ENCODE data around the gene TRAPPC3.
"Not testable (repeated sequence)": the region's sequence is repeated elsewhere in the genome, so short reads cannot be mapped to it uniquely, and the experiment has no call there.

The TRAPPC3 gene

DNA sequence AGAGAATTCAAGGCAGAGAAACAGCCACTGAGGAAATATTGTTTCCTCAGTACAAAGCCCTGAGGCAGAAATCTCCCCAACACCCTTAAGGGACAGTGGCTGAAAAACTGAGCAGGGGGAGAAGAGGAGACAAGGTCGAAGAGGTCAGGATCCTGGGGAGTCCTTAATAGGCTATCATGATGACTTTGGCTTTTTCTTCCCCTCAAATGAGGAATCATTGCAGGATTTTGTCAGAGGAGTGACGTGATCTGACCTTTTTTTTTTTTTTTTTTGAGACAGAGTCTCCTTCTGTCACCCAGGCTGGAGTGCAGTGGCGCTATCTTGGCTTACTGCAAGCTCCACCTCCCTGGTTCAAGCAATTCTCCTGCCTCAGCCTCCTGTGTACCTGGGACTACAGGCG lies 16.9 kb upstream of the TRAPPC3 start:
- Histone ChIP-seq H3K4me3 (no peak overlapping the region), H3K4me2 (no peak overlapping the region), H3K36me3 (peaks cover 78% of the 10 kb centered on the region), H4K20me1 (peaks cover 100% of the 10 kb centered on the region), H3K9ac (no peak overlapping the region), H3K9me3 (no peaks in the 10 kb centered on the region), H3K27me3 (no peaks in the 10 kb centered on the region), H3K4me1 (peaks cover 21% of the 10 kb centered on the region), H3K27ac (no peak overlapping the region)
- TF ChIP-seq Cebpa-rat (IDR thresholded peaks at IDR 0.05): no peak

DNA sequence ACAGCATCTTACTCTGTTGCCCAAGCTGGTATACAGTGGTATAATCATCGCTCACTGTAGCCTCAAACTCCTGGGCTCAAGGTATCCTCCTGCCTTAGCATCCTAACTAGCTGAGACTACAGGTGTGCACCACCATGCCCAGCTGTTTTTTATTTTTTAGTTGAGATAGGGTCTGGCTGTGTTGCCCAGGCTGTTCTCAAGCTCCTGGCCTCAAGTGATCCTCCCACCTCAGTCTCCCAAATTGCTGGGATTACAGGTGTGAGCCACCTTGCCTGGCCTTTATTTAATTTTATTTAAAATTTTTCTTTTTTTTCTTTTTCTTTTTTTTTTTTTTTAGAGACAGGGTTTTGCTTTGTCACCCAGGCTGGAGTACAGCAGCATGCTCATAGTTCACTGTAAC lies 15.9 kb upstream of the TRAPPC3 start:
- TF ChIP-seq Cebpa-rat (IDR thresholded peaks at IDR 0.05): no peak
- Histone ChIP-seq H3K36me3 (peaks cover 68% of the 10 kb centered on the region), H3K4me2 (no peak overlapping the region), H3K27ac (no peak overlapping the region), H4K20me1 (peaks cover 100% of the 10 kb centered on the region), H3K4me1 (peaks cover 31% of the 10 kb centered on the region), H3K9ac (no peak overlapping the region), H3K27me3 (no peaks in the 10 kb centered on the region), H3K9me3 (no peaks in the 10 kb centered on the region), H3K4me3 (no peak overlapping the region)

- Histone ChIP-seq H3K4me3 (no peak overlapping the region), H3K27ac (no peak overlapping the region), H3K36me3 (peaks cover 66% of the 10 kb centered on the region), H3K27me3 (no peaks in the 10 kb centered on the region), H3K9me3 (no peaks in the 10 kb centered on the region), H3K4me2 (no peak overlapping the region), H3K9ac (no peak overlapping the region), H4K20me1 (peaks cover 100% of the 10 kb centered on the region), H3K4me1 (peaks cover 38% of the 10 kb centered on the region)
- no peak for TF ChIP-seq Cebpa-rat (IDR thresholded peaks at IDR 0.05)
These were observed 15.1 kb upstream of the TRAPPC3 start for GRCh38 chr1:36164361-36164760.

DNA sequence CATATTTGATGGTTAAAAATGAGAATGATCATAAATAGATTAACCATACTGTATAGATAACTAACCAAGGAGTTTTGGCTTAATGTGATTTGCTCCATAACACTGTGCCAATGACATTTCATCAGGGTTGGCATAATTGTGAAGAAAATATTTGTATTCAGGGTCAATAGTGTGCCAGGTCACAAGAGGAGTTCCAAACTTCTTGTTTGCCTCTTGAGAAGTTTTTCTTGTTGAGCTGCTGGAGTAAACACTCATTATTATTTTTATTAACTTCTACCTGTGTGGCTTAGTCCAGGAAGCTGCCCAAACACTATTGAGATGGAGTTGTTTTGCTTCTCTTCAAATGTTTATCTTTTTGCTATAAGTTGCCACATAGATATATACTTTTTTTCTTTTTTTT lies 14.1 kb upstream of the TRAPPC3 start:
- Histone ChIP-seq H3K27ac (no peak overlapping the region), H3K4me1 (peaks cover 48% of the 10 kb centered on the region)

DNA sequence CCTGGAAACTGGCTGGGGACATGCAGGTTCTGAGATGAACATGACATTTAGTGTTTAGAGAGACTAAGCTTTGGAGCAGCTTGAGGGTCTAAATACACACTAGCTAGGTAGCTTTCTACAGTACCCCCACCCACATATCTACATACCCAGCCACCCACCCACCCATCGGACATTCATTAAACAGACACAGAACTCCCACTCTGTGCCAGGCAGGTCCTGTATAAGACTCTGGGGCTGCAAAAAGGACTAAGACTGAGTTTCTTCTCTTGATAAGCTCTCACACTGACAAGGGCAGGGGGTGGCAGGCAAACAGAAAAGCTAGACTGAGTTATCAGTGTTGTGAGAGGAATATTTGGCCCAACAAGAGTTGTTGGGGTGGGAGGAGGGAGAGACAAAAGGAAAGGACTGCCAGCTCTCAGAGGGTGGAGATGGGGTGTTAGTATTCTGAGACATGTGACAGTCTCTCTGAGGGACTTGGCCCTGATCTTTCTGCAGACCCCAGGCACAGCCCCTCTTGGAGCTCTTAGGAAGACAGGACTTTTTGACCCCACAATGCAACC lies 13.5 kb upstream of the TRAPPC3 start:
- peaks cover 55% of the 10 kb centered on the region for H3K4me1 ChIP-seq

More for the DNA sequence above, 14.1 kb upstream of the TRAPPC3 start:
- no peak for TF ChIP-seq Cebpa-rat (IDR thresholded peaks at IDR 0.05)
- H4K20me1 ChIP-seq: peaks cover 100% of the 10 kb centered on the region
- no peak overlapping the region for H3K9ac ChIP-seq
- H3K4me2 ChIP-seq: no peak overlapping the region
- H3K36me3 ChIP-seq: peaks cover 64% of the 10 kb centered on the region
- no peaks in the 10 kb centered on the region for H3K27me3 ChIP-seq
- no peak overlapping the region for H3K4me3 ChIP-seq
- H3K9me3 ChIP-seq: no peaks in the 10 kb centered on the region

GRCh38 chr1:36161641-36162531 lies 12.6 kb upstream of the TRAPPC3 start:
- no peak for TF ChIP-seq Cebpa-rat (IDR thresholded peaks at IDR 0.05)
- Histone ChIP-seq H3K4me3 (peak overlapping the region; percentile 63), H3K4me1 (peaks cover 59% of the 10 kb centered on the region), H3K9ac (peak overlapping the region; percentile 99), H3K27ac (peak overlapping the region; percentile 97), H3K4me2 (peak overlapping the region; percentile 98), H3K36me3 (peaks cover 48% of the 10 kb centered on the region), H3K27me3 (no peaks in the 10 kb centered on the region), H3K9me3 (no peaks in the 10 kb centered on the region), H4K20me1 (peaks cover 100% of the 10 kb centered on the region)

More for the DNA sequence above, 13.5 kb upstream of the TRAPPC3 start:
- no peak overlapping the region for H3K4me3 ChIP-seq
- no peak for TF ChIP-seq Cebpa-rat (IDR thresholded peaks at IDR 0.05)
- no peaks in the 10 kb centered on the region for H3K27me3 ChIP-seq
- peaks cover 100% of the 10 kb centered on the region for H4K20me1 ChIP-seq
- no peaks in the 10 kb centered on the region for H3K9me3 ChIP-seq
- H3K9ac ChIP-seq: peak overlapping the region; percentile 99; the same call in 1 of the 2 replicates
- H3K4me2 ChIP-seq: peak overlapping the region; percentile 98
- peak overlapping the region; percentile 97 for H3K27ac ChIP-seq
- peaks cover 57% of the 10 kb centered on the region for H3K36me3 ChIP-seq

- no peaks in the 10 kb centered on the region for H3K27me3 ChIP-seq
- H3K36me3 ChIP-seq: peaks cover 41% of the 10 kb centered on the region
- H3K4me2 ChIP-seq: peak overlapping the region; percentile 98
- peaks cover 91% of the 10 kb centered on the region for H4K20me1 ChIP-seq
- TF ChIP-seq Cebpa-rat (IDR thresholded peaks at IDR 0.05): no peak
- peaks cover 59% of the 10 kb centered on the region for H3K4me1 ChIP-seq
- no peaks in the 10 kb centered on the region for H3K9me3 ChIP-seq
- peak overlapping the region; percentile 97 for H3K27ac ChIP-seq
- peak overlapping the region; percentile 63 for H3K4me3 ChIP-seq
- H3K9ac ChIP-seq: peak overlapping the region; percentile 99
These were observed 11.7 kb upstream of the TRAPPC3 start for GRCh38 chr1:36160949-36161485.

- peak overlapping the region; percentile 98 for H3K4me2 ChIP-seq
- no peaks in the 10 kb centered on the region for H3K9me3 ChIP-seq
- peaks cover 36% of the 10 kb centered on the region for H3K36me3 ChIP-seq
- no peak for TF ChIP-seq Cebpa-rat (IDR thresholded peaks at IDR 0.05)
- peak overlapping the region; percentile 99 for H3K9ac ChIP-seq
- H3K27me3 ChIP-seq: no peaks in the 10 kb centered on the region
- peak overlapping the region; percentile 63 for H3K4me3 ChIP-seq
- H3K27ac ChIP-seq: peak overlapping the region; percentile 97
- peaks cover 59% of the 10 kb centered on the region for H3K4me1 ChIP-seq
- H4K20me1 ChIP-seq: peaks cover 85% of the 10 kb centered on the region
These were observed 11.2 kb upstream of the TRAPPC3 start for GRCh38 chr1:36160388-36160948.

GRCh38 chr1:36159614-36160387 lies 10.5 kb upstream of the TRAPPC3 start:
- Histone ChIP-seq H3K4me3 (no peak overlapping the region), H3K4me1 (peaks cover 65% of the 10 kb centered on the region), H3K27ac (peak overlapping the region; percentile 97), H3K9me3 (no peaks in the 10 kb centered on the region), H4K20me1 (peaks cover 79% of the 10 kb centered on the region), H3K27me3 (no peaks in the 10 kb centered on the region), H3K36me3 (peaks cover 34% of the 10 kb centered on the region), H3K4me2 (peak overlapping the region; percentile 98), H3K9ac (peak overlapping the region; percentile 99)
- TF ChIP-seq Cebpa-rat (IDR thresholded peaks at IDR 0.05): no peak

GRCh38 chr1:36158827-36159252 lies 9.6 kb upstream of the TRAPPC3 start:
- peak overlapping the region; percentile 99 for H3K4me2 ChIP-seq
- H3K9ac ChIP-seq: peak overlapping the region; percentile 99; the same call in 1 of the 2 replicates
- peaks cover 74% of the 10 kb centered on the region for H3K4me1 ChIP-seq
- not testable (repeated sequence) for H3K27me3 ChIP-seq, H3K9me3 ChIP-seq, H3K27ac ChIP-seq, H3K4me3 ChIP-seq
- peaks cover 69% of the 10 kb centered on the region for H4K20me1 ChIP-seq
- H3K36me3 ChIP-seq: peaks cover 25% of the 10 kb centered on the region

Data from BLaER1 (cell line).